Lung (tissue), 12 donors: ENCODE measurements around the gene SLC22A4. TPM values are rescaled to one million over a fixed set of nuclear protein-coding genes. Genes with fewer than 3 reads are reported as not detected.

Source experiments
- ATAC-seq: fragments of 200-7000 bp; cut with Tn5 transposase; one replicate; pipeline ENCODE4 v1.9.1; 2020; ENCODE audit warnings: moderate number of reproducible peaks; ENCODE audit not compliant: insufficient read depth, low FRiP score
- DNase-seq, 3 donors: peaks; one replicate each; pipeline ENCODE4 v3.0.0-alpha.2; 2013 to 2017
- H3K27ac ChIP-seq, 2 donors: one replicate each; pipeline ENCODE4 v1.5.1; 2013; ENCODE audit warnings: mild to moderate bottlenecking in 2 of 2, moderate library complexity in 2 of 2, control low read depth in 1 of 2, inconsistent platforms in 1 of 2, low read depth in 1 of 2, low read length in 1 of 2
- H3K27me3 ChIP-seq, 3 donors: one replicate each; pipeline ENCODE4 v1.5.1; 2013; ENCODE audit warnings: low read length in 2 of 3; ENCODE audit not compliant: control insufficient read depth in 3 of 3, insufficient read depth in 3 of 3
- H3K36me3 ChIP-seq, 4 donors: one replicate each; pipeline ENCODE4 v1.5.1; 2013; ENCODE audit warnings: low read length in 4 of 4, mild to moderate bottlenecking in 1 of 4, moderate library complexity in 1 of 4; ENCODE audit not compliant: control insufficient read depth in 4 of 4, insufficient read depth in 4 of 4
- H3K4me1 ChIP-seq, 5 donors: one replicate each; pipeline ENCODE4 v1.5.1; 2013; ENCODE audit warnings: low read length in 5 of 5, mild to moderate bottlenecking in 2 of 5, moderate library complexity in 1 of 5; ENCODE audit not compliant: control insufficient read depth in 5 of 5, insufficient read depth in 5 of 5
- H3K4me3 ChIP-seq: one replicate; pipeline ENCODE4 v1.5.1; 2013; ENCODE audit warnings: mild to moderate bottlenecking, control low read depth, moderate library complexity
- H3K9ac ChIP-seq, 2 donors: one replicate each; pipeline ENCODE4 v1.5.1; 2013; ENCODE audit warnings: low read length in 2 of 2, control low read depth in 1 of 2; ENCODE audit not compliant: insufficient read depth in 1 of 2
- H3K9me3 ChIP-seq, 4 donors: one replicate each; pipeline ENCODE4 v1.5.1; 2013; ENCODE audit warnings: low read length in 3 of 4, mild to moderate bottlenecking in 1 of 4, moderate library complexity in 1 of 4; ENCODE audit not compliant: control insufficient read depth in 4 of 4, insufficient read depth in 3 of 4
- CTCF ChIP-seq: IDR thresholded peaks from 2 replicates; pipeline ENCODE4 v1.5.1; 2012; ENCODE audit warnings: mild to moderate bottlenecking; ENCODE audit errors: control extremely low read depth, extremely low read depth
- WGBS, 2 donors: extraction: QIAGEN DNeasy Blood & Tissue Kit; methylation state at CpG; one replicate each; pipeline ENCODE4 v1.1.7; 2013; 5-methylcytosine and 5-hydroxymethylcytosine counted together
- polyA plus RNA-seq, 2 donors: library from polyadenylated mRNA; stranded (reverse); fragments of 200-250 nt; gene quantifications; one replicate each; pipeline ENCODE4 v1.2.1, GENCODE V29; 2013
- total RNA-seq, 2 donors: library from RNA; depleted of rRNA in 1 of 2; stranded (reverse); fragments of >200 nt in 1 of 2; gene quantifications; one replicate each; pipeline ENCODE4 v1.2.1, GENCODE V29; 2014 to 2021
- donor health status: control.
- donor health status: control.
- donor health status: Bipolar disorder and iron deficiency.
- donor health status: healthy.
- donor health status: DM: yes; HTN: yes; CAD: no.

Gene SLC22A4
- total and polyA plus RNA-seq, 4 donors: 3.6 to 18.1 (median 13.3) TPM

- DNase-seq (no peak), ATAC-seq (no peak)
- peak overlapping the region in 1 of 2 donors; percentile 30 for H3K27ac ChIP-seq
- peaks cover 0 to 6% (median under 1%) of the 10 kb centered on the region in 4 donors for H3K36me3 ChIP-seq
- WGBS, 2 donors: 30 to 79% methylated on average over 1 of the region's 1 CpG
- H3K9me3 ChIP-seq: peaks cover 0 to under 1% (median 0%) of the 10 kb centered on the region in 4 donors
- TF ChIP-seq CTCF: no peak
- no peak overlapping the region for H3K4me3 ChIP-seq
- no peaks in the 10 kb centered on the region for H3K27me3 ChIP-seq
- peaks cover 0 to 13% (median 0%) of the 10 kb centered on the region in 5 donors for H3K4me1 ChIP-seq
- no peak overlapping the region for H3K9ac ChIP-seq
These were observed 60.4 kb downstream of the SLC22A4 start for GRCh38 chr5:132354381-132355139.

GRCh38 chr5:132355140-132355765, 61.1 kb downstream of the SLC22A4 start:
- WGBS, 2 donors: 93 to 97% methylated on average over 3 of the region's 3 CpGs
- peaks cover 0 to 6% (median 0%) of the 10 kb centered on the region in 4 donors for H3K36me3 ChIP-seq
- no peak overlapping the region for H3K9ac ChIP-seq
- no peak overlapping the region for H3K4me3 ChIP-seq
- H3K9me3 ChIP-seq: no peaks in the 10 kb centered on the region
- no peak for ATAC-seq
- H3K27ac ChIP-seq: peak overlapping the region in 1 of 2 donors; percentile 30
- no peak for TF ChIP-seq CTCF
- no peak for DNase-seq
- peaks cover 0 to 13% (median 0%) of the 10 kb centered on the region in 5 donors for H3K4me1 ChIP-seq
- H3K27me3 ChIP-seq: no peaks in the 10 kb centered on the region

GRCh38 chr5:132358775-132359174, 64.6 kb downstream of the SLC22A4 start:
- Histone ChIP-seq H3K4me3 (no peak overlapping the region), H3K36me3 (peaks cover 0 to 6% (median 0%) of the 10 kb centered on the region in 4 donors), H3K27ac (peak overlapping the region in 1 of 2 donors; percentile 61), H3K4me1 (peaks cover 0 to 11% (median 0%) of the 10 kb centered on the region in 5 donors), H3K9me3 (no peaks in the 10 kb centered on the region), H3K27me3 (no peaks in the 10 kb centered on the region), H3K9ac (no peak overlapping the region)
- 83 to 92% methylated on average over 1 of the region's 1 CpG for WGBS, 2 donors
- DNase-seq (no peak), ATAC-seq (no peak)
- TF ChIP-seq CTCF: no peak
